ENCODE data around the gene UCP1.

The UCP1 gene, protein sequence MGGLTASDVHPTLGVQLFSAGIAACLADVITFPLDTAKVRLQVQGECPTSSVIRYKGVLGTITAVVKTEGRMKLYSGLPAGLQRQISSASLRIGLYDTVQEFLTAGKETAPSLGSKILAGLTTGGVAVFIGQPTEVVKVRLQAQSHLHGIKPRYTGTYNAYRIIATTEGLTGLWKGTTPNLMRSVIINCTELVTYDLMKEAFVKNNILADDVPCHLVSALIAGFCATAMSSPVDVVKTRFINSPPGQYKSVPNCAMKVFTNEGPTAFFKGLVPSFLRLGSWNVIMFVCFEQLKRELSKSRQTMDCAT

DNA sequence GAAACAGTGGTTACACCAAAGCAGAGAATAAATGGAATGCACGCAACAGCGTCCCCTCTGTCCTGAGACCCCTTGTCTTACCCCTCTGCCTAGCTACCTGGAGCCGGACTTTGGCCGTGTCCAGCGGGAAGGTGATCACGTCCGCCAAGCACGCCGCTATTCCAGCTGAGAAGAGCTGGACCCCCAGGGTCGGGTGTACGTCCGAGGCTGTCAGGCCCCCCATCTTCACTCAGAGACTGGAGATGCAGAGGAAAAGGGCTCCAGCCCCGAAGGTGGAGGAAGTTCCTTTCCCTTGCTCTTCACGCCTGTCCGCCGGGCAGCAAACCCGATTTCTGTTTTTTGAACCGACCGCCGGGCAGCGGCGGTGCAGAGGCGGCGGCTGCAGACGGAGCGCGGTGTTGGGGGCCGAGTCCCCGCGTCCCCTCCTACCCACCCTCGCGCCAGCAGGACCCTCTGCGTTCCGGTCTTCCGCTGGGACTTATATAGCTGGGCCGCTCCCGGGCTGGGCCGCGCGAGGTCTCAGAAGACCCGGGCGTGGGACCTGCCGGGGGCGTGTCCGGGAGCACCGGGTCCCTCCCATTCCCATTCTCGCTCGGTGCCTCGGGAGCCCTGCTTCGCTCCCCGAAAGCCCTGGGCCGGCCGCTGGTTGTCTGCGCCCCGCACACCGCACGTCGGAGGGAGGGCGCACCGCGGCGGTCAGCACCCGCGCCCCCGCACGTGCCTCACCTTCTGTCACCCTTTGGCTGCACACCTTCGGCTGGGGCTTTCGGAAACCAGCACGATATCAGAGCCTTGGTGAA is at the start of gene UCP1:
UCP1 (minus strand) TSS at position 455 of the 800 bp plus-strand sequence; CDS start at position 223, 232 bp downstream.
- DNase-seq = peak; percentile 11

DNA sequence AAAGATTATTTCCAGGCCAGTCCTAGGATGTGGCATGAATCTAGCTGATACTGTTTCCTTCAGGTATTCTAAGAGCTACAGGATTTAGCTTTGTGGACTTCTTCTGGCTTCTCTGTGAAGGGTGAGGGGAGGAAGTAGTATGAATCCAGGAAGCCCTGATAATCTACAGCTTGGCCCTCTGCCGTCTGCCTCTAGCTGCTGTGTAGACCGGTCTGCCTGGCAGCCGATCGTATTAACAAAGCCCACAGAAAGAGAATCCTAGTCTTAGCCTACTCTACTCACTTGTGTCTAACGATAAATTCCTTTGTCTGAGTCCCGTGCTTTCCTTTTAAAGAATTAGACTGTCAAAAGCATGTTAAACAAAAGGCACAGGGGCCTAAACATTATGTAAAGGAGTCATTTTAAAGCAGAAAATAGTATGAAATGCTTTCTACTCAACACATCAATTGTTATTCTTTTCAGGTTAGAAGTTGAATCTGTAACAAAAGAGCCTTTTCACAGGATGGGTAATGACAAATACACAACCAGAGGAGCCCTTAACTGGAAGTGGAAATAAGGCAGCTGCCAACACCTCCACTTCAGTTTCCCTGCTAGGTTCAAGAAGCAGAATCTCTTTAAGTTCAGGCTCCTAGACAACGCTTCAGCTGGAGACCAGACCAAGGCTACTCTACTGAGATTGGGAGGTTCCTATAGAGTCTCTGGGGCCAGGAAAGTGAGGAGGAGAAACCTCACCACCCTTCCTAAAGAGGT is 48.9 kb upstream of the UCP1 start:
- DNase-seq = no peak

DNA sequence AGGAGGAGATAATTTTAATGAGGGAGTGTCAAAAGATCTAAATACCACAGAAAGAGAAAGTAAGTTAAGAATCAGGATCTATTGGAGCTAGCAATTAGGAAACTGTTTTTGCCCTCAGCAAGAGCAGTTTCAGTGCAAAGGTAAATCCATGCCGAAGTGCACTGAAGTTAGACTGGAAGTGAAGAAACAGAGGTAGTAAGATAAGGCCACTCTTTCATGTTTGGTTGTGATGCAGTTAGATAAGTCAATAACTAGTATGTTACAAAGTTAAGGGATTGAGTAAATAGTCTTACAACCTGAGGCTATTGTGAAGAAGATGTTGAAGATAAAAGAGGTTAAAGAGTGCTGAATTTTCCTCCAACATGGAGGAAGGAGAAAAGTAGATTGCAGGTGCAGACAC is 46.7 kb upstream of the UCP1 start:
- DNase-seq = no peak

DNA sequence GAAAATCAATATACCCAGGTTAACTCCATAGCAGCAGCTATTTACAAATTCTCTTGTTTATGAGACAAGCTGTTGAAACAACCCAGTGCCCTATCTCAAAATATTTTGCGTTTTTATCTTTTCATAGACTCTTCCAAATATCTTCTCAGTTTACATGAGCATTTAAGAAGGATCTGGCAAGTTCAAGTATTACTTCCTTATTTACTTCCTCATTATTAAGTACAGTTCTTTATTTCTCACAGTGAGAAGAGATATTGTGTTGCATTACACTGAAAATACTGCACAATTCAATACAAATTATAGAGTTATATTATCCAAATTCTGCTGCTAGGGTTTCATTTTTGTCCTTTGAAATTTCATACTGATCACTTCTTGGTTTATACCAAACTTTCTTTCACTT is 43.6 kb upstream of the UCP1 start:
- DNase-seq = peak; percentile 19

DNA sequence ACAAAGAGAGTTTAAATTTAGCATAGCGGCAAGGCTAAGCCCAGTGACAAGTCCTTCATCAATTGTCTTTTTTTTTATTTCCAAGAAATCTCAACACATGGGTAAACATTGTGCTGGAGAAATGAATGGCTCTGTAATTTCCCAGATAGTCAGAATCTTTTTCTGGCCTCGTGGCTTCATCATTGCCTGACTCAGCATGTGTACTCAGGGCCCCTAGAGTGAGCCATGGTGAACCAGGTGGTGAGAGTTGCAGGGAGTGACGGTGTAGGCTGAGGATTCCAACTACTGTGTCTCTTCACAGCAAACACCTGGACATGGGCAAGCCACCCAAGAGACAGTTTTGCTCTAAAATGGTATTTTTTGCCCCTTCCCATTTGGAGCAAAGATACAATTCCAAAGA is 43.1 kb upstream of the UCP1 start:
- DNase-seq = peak; percentile 6

DNA sequence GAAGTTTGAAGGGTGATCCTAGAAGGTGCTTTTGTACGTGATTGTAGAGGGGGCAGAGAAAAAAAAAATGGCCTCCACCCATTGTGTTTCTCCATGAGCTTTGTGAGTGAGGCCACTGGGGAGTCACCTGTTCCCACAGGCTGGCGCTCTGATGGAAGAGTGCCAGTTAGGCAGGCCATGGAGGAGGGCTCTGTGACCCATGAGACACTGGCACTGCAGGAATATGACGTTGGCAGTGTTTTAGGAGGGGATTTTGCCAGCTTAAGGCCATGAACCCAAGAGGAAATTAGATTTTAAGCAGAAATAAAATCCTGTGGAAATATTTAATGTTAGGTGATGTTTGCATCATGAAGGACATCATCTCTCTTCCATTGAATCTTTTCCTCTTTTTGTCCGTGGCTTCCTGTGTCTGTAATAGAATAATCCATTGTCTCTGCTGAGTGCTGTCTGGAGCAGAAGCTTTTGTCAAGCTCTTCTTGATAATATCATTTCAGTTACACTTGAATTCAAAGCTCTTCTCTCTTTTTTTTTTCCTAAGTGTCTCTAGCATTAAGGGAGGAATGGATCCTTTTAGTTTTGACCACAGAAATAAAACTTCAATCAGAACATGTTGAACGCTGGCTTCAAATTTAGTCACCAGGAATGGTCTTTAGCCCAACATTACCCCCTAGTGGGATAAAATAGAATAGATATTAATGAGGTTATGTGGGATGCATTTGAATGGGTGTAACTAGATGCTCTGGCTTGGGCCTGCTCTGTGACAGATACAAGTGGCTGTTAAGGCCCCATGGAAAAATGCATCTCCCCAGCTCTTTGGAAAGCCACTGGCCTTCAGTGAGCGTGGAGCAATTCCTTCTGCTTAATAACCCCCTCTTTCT is 41.0 kb upstream of the UCP1 start:
- DNase-seq = peak; percentile 35

DNA sequence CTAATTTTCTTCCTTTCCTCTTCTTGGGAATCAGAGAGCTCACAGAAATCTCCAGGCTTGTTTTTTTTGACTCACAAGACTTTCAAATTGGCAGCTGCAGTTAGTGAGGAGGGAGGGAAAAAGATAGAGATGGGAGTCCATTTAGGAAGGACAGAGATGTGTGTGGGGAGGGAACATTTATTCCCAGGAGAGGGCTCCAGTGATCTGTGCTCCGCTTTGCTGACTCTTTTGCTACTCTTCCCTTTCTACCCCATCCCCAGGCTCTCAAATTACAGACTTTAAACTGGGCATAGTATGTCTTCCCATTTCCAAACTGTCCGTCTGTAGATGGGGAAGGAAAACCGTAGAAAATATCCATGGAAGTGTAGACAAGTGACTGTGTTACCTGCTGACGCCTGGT is 39.1 kb upstream of the UCP1 start:
- no peak for DNase-seq

DNA sequence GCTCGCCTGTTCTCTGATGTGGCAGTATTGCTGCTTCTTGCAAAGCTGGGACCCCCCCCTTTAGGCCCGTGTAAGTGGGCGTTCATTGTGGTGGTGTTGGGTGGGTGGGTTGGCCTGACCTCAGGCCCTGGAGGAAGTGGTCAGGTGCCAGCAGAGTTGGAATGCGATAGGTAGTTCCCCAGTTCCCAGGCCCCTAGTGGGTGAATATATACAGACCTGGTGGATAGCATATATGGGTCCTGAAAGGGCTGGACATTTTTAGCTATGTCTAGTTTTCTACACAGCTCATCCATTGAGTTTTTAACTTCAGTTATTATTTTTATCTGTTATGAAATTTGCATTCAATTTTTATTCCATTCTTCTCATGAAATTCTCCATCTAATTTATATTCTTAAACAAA is 35.8 kb upstream of the UCP1 start:
- no peak for DNase-seq

DNA sequence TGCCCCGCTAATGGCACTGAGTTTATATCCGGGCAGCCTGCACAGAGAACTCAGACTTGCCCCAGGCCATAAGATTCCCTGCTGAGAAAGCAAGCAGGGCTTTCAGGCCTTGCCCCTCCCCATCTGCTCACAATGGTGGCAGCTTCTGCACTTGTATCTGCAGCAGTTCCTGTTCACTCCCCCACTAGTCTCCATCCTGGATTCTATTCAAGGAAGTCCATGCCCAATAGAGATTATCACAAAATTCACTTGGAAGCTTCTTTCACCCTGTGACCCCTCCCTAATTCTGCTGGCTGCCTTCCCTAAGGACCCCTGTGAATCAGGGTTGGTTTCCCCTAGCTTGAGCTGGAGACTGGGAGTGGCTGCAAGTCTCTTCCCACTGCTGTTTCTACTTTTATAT is 34.5 kb upstream of the UCP1 start:
- DNase-seq = no peak

DNA sequence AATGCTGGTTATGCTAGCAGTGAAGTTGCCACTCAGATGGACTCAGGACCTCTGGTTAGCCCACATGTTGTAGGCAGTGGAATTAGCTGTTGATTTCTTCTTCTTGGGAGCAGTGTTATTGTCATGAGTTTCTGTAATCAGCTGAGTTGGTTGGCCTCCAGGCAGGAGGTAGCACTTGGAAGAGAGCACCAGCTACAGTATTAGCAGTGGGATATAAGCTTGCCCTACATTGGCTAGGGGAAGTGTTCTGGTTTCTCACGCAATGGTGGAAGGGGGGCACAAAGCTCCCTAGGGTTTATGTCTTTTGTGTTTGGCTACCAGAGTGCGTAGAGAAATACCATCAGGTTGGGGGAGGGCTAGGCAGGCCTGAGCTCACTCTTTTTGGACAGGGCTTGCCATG is 34.0 kb upstream of the UCP1 start:
- DNase-seq = no peak

DNA sequence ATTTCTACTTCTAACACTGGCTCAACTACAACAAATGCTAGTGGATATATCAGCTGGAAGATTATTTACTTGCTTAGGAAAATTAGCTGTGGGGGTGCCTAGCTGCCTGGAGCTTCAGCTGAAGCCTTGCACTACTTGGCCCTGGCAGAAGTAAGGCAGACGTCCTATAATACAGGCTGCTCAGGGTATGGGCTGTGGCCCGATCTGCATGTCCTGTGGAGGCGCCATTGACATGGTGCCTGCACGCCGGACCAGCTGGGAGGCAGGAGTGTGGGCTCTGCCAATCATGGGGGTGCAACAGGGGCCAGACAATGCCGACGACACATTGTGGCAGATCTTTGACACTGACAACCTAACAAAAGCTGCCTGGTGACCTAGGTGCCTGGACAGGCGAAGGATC is 31.6 kb upstream of the UCP1 start:
- no peak for DNase-seq

DNA sequence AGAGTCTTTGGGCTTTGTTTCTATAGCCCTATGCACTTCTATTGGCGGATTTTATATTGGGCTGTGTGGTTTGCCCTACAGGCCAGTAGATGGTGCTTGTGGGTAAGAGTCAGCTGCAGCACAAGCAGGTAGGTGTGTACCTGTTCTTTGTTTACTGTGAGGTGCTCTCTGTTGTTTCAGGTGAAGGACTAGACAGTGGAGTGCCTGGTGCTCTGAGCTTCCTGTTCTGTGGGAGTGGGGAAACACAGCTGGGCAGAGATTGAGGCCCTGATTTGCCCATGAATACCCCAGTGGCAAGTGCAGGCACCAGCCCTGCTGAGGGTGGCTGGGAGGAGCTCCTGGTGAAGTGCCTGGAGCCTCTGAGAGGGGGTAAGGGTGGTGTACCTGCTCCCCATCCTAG is 26.3 kb upstream of the UCP1 start:
- DNase-seq = no peak

DNA sequence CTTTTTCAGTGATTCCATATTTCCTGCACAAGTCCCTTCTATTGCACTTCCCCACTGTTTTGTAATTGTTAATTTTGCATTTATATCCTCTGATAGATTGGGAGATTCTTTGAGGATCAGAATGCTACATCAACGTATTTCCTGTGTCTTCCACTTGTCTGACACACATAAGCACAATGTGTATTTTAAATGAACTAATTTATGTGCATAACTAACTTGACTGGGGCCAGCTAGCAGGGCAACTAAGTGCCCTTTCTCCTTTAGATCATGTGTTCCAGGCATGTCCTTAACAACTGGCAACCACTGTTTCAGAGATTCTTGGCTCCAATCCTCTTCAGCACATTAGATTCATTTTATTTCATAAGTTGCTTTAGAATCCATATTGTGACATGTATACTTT is 15.7 kb upstream of the UCP1 start:
- DNase-seq = no peak

DNA sequence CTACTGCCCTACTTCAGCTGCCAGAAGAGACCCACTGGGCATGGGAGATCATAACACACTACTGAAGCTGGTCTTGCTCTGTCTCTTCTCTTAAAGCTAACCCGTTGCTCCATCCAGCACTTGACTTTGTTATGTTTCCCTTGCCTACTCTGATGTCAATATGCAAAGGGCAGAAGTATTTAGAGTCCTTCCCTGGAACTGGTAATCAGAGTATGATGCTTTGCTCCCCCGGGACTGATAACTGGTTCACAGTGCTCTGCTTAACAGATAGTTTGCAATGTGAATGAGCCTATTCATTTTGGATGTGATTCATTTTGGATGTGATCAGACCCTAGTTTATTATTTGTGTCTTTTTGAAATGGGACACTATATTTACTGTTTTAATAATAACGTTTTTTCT is 12.3 kb upstream of the UCP1 start:
- DNase-seq = no peak

DNA sequence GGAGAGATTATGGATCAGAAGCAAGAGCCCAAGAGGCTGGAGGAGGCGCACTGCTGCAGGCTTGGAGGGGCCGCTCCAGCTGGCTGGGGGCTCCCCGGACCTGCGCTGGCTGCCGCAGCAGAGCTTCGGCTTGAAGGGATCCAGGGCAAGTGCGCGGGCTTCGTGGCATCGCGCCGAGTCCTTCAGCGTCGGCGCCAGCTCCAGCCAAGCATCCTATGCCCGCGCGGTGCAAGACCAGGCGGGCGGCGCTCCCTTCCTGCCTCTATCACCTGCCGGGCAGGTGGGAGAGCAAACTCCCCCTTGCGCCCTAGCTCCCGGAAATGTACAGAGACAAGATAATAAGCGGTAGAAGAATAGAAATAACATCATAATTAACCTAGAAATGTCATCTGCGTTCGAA is 10.5 kb upstream of the UCP1 start:
- DNase-seq = no peak

DNA sequence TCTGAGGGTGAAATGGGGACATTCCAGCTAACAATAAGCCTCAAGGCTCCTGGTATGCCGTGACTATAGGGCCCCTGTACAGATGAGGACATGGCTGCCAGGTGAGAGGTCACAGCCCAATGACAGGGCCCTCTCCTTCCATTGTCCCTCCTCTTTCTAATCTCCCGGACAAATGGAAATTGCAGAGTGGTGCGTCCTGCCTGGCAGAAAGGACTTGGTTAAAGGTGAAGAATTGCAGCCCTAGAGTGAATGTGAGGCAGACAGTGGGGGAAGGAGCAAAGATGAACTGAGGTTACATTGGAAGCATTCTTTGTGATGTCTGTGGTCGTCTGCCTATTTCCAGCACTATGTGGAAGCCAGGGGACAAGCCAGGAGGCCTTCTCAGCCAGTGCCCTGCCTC is 6.7 kb upstream of the UCP1 start:
- no peak for DNase-seq

DNA sequence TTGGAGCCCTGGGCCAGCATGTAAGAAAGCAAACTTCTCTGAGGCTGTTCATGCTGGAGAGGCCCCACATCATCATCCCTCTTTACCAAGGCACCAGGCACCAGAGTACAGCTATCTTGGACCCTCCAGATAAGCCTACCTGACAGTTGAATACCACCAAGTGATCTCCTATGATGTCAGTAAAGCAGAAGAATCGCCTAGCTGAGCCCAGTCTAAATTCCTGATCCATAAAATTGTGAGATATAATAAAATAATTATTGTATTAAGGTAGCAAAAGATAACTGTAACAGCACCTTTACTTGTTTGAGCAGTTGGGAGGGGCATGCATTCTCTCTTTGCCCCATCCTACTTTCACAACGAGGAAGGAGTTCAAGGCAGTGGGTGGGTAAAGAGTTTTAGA is 2.9 kb upstream of the UCP1 start:
- DNase-seq = no peak

DNA sequence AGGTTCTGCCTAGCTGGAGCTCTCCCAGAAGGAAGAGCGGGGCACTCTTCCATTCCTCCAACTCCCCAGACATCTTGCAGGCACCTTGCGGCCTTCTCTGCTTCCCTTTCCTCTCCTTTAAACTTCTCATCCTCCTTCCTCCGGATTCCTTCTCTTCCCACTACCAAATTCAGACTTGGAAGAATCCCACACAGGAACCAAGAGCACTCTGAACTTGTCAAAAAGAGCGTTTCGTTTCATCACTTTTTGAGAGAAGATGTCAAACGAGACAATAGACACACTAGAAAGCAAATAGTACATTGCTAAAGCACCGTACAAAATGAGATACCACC is 512 bp upstream of the UCP1 start:
- DNase-seq = no peak

DNA sequence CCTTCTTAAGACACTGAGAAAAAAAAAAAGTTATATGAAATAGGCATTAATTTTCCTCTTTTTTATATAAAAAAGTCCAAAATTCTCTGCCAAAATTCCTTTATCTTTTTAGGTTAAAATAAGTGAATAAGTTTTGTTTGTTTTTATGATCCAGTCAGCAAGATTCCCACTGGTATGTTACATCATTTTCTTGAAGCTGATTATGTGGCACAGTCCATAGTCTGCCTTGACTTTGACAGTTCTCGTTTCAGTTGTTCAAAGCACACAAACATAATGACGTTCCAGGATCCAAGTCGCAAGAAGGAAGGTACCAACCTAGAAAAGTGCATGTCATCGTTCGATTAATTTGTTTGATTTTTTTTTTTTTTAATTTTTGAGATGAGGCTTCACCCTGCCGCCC is 9.1 kb downstream of the UCP1 start:
- DNase-seq = no peak

DNA sequence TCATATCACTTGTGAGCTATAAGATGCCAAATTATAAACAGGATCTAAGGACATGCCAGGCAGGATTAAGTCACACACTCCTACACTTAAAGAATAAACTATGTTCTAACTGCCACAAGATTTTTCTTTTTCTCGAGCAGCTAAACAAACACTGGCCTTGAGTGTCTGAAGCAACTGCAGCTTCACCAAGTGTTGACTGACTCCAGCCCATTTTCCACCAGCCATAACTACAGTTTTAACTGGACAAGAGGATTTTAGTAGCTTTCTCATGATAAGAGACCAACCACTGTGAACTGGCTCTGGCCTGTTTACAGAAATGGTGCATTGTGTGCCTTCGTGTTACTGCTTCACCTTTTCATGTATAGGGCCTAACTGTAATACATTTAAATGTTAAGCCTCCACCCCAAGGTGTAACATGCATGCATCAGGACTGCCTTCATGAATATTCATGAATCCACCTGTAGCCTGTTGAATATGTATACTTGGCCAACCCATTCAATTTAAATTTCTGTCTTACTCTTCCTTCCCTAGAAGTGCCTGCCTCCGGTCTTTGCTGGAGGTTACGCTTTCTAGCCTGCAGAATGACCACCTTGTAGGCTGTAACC is 10.8 kb downstream of the UCP1 start:
- DNase-seq = no peak

DNA sequence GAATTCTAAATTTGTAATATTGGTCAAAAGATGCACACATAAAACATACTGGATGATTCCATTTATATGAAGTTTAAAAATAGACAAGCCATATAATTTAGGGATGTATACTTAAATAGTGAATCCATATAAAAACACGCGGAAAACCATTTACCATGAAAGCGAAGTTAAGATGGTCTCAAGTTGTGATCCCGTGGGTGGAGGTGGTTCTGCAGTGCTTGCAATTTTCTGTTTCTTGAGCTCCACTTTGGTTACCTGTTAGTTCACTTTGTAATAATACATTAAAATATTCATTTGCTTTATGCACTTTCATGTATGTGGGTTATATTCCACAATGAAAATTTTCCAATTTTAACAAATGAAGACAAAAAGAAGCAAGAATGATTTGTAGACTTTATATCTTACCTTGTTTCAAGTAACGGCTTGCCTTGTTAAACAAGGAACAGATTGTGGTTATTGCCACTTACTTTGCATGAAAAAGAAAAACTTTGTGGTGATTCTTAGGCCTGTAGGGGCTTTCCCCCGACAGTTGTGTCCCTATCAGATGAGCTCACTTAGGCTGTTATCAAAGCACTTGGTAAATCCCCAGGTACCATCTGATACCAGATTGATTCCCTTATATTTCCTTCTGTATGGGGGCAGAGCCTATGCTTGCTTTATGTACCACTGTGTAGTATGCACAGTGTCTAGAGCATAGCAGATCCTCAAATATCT is 12.2 kb downstream of the UCP1 start:
- no peak for DNase-seq

DNA sequence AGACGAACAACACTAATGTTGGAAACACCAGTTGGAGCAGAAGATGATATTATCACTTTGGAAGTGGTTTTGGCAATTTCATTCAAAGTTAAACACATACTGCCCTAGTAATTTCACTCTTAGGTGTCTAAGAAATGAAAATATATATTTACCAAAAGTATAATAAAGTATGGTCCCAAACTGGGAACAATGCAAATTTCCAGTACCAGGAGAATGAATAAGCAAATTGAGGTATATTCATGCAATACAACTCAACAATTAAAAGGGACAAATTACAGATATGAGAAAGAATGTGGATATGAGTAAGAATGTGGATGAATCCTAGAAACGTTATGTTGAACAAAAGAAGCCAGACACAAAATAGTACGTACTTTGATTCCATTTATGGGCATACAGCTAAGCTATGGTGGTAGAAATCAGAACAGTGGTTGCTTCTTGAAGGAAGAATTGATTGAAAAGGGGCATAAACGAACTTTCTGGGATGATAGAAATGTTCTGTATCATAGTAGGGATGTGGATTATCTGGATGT is 34.7 kb downstream of the UCP1 start:
- DNase-seq = no peak
